Testis (tissue), 2 donors: Measurements from ENCODE around the gene IPO4.

Source experiments
- CTCF ChIP-seq, 3 experiments: fragments of 450-650 bp in 2 of 3; fragments of 200-600 bp in 1 of 3; sonication (generic) in 1 of 3; IDR thresholded peaks; one replicate each; pipeline ENCODE4 v1.5.1; 2016 to 2019; ENCODE audit warnings: antibody characterized with exemption in 3 of 3, mild to moderate bottlenecking in 2 of 3, moderate library complexity in 1 of 3
- POLR2A ChIP-seq: fragments of 450-650 bp; IDR thresholded peaks from one replicate; pipeline ENCODE4 v1.6.1; 2017; ENCODE audit warnings: antibody characterized with exemption, mild to moderate bottlenecking, moderate library complexity

GRCh38 chr14:24206260-24207103 is 17.9 kb upstream of the IPO4 start:
- TF ChIP-seq POLR2A = no peak
- TF ChIP-seq CTCF (IDR thresholded peaks at IDR 0.05) = no peak
